Esophagus muscularis mucosa (tissue), 3 donors: ENCODE data around the gene CCDC149.

Source experiments
- CTCF ChIP-seq, 3 experiments: fragments of 200-600 bp in 2 of 3; fragments of 450-650 bp in 1 of 3; sonication (generic) in 2 of 3; IDR thresholded peaks; one replicate each; pipeline ENCODE4 v1.5.1; 2017 to 2019; ENCODE audit warnings: antibody characterized with exemption in 3 of 3, mild to moderate bottlenecking in 2 of 3, moderate library complexity in 1 of 3
- POLR2A ChIP-seq: fragments of 450-650 bp; IDR thresholded peaks from one replicate; pipeline ENCODE4 v1.6.1; 2017; ENCODE audit warnings: antibody characterized with exemption, moderate library complexity, mild to moderate bottlenecking, low read depth
- POLR2AphosphoS5 ChIP-seq, 2 donors: sonication (generic); formaldehyde crosslinking; IDR thresholded peaks; one replicate each; pipeline ENCODE4 v1.6.1; 2017; ENCODE audit warnings: antibody characterized with exemption in 2 of 2

- no peak for TF ChIP-seq CTCF (IDR thresholded peaks at IDR 0.05)
- TF ChIP-seq POLR2A = no peak
- TF ChIP-seq POLR2AphosphoS5 (IDR thresholded peaks at IDR 0.05) = peak in 1 of 2 donors; percentile 14
Measured at GRCh38 chr4:24763631-24764297, 149.1 kb downstream of the CCDC149 start.
